Omental fat pad (tissue), 4 donors: ENCODE results near the gene RPL34. TPM values are rescaled to one million over a fixed set of nuclear protein-coding genes. Genes with fewer than 3 reads are reported as not detected.

Experiments used
- ATAC-seq: fragments of 150-250 bp; one replicate; pipeline ENCODE4 v1.9.1; 2016; ENCODE audit warnings: mild to moderate bottlenecking, moderate library complexity; ENCODE audit not compliant: low FRiP score
- DNase-seq: peaks from one replicate; pipeline ENCODE4 v3.0.0-alpha.2; 2019; ENCODE audit warnings: low spot score
- total RNA-seq, 4 donors: library from RNA; depleted of rRNA; stranded (reverse); fragments of >200 nt; gene quantifications; one replicate each; pipeline ENCODE4 v1.1.0, GENCODE V29; 2016
- TF ChIP-seq, protein P1 (sequence below), 3 donors: fragments of 450-650 bp; IDR thresholded peaks; one replicate each; pipeline ENCODE4 v1.5.1; 2016 to 2017; ENCODE audit warnings: antibody characterized with exemption in 3 of 3, mild to moderate bottlenecking in 3 of 3, moderate library complexity in 2 of 3

Gene RPL34
- total RNA-seq, 4 donors from 2014 or later: 660 to 1,252 (median 881) TPM

DNA sequence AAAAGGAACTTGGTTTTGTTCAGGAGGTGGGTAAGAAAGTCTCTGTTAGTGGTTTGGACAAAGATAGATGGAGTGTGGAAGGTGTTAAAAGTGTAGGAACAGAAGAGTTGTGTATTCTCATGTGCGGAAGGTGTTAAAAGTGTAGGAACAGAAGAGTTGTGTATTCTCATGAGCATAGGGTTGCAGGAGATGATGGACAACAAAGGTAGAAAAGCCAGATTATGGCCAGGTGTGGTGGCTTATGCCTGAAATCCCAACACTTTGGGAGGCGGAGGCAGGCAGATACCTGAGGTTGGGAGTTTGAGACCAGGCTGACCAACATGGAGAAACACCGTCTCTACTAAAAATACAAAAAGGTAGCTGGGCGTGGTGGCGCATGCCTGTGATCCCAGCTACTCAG lies 2.5 kb downstream of the RPL34 start:
- no peak for DNase-seq
- no peak for ATAC-seq
- TF ChIP-seq, protein P1, sequence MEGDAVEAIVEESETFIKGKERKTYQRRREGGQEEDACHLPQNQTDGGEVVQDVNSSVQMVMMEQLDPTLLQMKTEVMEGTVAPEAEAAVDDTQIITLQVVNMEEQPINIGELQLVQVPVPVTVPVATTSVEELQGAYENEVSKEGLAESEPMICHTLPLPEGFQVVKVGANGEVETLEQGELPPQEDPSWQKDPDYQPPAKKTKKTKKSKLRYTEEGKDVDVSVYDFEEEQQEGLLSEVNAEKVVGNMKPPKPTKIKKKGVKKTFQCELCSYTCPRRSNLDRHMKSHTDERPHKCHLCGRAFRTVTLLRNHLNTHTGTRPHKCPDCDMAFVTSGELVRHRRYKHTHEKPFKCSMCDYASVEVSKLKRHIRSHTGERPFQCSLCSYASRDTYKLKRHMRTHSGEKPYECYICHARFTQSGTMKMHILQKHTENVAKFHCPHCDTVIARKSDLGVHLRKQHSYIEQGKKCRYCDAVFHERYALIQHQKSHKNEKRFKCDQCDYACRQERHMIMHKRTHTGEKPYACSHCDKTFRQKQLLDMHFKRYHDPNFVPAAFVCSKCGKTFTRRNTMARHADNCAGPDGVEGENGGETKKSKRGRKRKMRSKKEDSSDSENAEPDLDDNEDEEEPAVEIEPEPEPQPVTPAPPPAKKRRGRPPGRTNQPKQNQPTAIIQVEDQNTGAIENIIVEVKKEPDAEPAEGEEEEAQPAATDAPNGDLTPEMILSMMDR (IDR thresholded peaks at IDR 0.05): no peak

GRCh38 chr4:108624263-108625056 lies 4.1 kb downstream of the RPL34 start:
- ATAC-seq (no peak), DNase-seq (no peak)
- TF ChIP-seq, protein P1 (IDR thresholded peaks at IDR 0.05): no peak

GRCh38 chr4:108626056-108626455 lies 5.7 kb downstream of the RPL34 start:
- TF ChIP-seq, protein P1 (IDR thresholded peaks at IDR 0.05): no peak
- ATAC-seq (no peak), DNase-seq (no peak)

DNA sequence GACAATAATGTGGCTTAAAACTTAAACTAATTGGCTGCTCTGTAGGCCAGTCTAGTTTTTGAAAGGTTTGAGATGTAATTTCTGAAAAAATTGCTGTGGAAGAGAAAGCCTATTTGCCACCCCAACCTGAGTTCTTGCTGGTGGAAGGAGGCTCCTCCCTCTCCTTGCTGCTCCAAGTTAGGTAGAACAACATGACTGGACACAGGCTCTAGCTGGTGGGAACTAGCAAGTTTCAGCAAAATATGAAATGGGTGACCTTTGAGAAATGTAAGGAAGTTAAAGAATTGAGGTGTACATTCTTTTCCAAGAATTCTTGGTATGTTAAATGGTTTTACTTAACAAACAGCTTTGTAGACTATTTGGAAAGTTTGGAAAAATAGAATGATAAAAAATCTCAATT lies 8.0 kb downstream of the RPL34 start:
- ATAC-seq (no peak), DNase-seq (no peak)
- TF ChIP-seq, protein P1 (IDR thresholded peaks at IDR 0.05): no peak

DNA sequence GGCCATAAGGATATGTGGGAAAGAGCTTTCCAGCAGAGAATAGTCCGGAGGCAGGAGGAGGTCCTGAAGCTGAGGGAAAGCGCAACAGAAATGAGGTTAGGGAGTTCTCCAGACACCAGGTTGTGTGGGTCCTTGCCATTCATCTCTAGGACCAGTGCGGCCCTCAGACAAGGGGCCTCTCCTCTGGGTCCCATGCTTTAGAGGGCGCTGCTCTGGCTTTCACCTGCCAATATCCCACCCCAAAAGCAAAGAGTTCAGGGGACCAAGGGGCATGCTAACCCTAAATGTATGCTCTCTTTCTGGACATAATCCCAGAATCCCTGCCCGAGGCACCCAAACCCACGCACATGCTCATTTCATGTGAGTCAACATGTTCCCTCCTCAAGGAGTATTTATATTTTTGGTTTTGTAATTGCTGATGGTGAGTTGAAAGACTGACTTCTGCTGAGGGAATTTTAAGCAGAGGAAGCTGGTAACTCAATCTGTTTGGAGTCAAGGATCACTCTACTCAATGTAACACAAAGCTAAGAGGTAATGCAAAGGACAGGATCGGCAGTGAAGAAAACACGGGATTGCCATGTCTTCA lies 14.8 kb downstream of the RPL34 start:
- DNase-seq (no peak), ATAC-seq (no peak)
- TF ChIP-seq, protein P1 (IDR thresholded peaks at IDR 0.05): no peak

DNA sequence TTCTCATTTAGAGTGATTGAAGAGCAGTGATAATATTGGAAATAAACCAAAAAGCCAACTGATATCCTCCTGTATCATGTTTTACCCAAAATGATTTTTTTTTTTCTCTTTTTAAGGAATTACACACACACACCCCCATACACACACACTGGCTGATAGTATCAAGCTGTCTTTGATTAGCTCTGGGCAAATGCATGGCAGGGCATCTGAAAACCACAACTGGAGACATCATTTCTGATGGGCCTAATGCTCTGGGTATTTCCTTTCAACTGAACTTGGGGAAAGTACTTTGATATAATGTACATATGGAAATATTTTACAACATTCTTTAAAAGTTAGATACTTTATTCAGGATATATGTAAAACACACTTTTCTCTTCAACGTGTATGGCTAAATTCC lies 15.9 kb downstream of the RPL34 start:
- TF ChIP-seq, protein P1 (IDR thresholded peaks at IDR 0.05): no peak
- DNase-seq (no peak), ATAC-seq (no peak)

DNA sequence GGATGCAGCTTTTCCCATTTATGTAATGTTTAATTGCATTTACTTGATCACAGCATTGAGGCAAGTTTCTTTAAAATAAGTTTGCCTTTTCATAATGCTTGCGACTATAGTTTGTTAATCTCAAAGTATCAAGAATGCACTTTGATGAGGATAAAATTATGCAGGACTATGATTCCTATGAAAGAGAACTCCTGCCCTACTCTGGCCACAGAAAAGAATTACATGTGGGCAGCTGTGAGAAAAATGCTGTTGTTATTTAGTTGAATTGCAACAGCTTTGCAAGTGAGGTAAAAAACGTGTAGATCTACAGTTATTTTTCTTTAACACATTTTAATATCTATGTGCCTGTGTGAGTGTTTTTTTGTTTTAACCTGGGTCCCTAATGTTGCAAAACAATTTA lies 17.5 kb downstream of the RPL34 start:
- TF ChIP-seq, protein P1 (IDR thresholded peaks at IDR 0.05): no peak
- ATAC-seq (no peak), DNase-seq (no peak)
